ENCODE measurements around the gene SLC35F2.

The SLC35F2 gene

GRCh38 chr11:107777110-107777509 is 81.5 kb downstream of the SLC35F2 start:
- no peaks in the 10 kb centered on the region for H3K9me3 ChIP-seq (replicated peaks; ENCODE audit: insufficient read depth, low read length)
- H3F3A ChIP-seq (ENCODE audit: insufficient read depth, low read length) = peaks cover 5% of the 10 kb centered on the region; the same call in 1 of the 2 replicates
- no peaks in the 10 kb centered on the region for H3K9me2 ChIP-seq (replicated peaks; ENCODE audit: insufficient read depth, low read length)
- no peaks in the 10 kb centered on the region for H4K20me1 ChIP-seq (ENCODE audit: insufficient read depth, low read length)
- no peak overlapping the region for H3K27ac ChIP-seq (ENCODE audit: low read length)
- H3K4me3 ChIP-seq (ENCODE audit: low read length) = no peak overlapping the region
- no peaks in the 10 kb centered on the region for H3K36me3 ChIP-seq (replicated peaks; ENCODE audit: insufficient read depth, low read length)
- no peak overlapping the region for H2AFZ ChIP-seq (ENCODE audit: low read length)
- H3K9ac ChIP-seq (ENCODE audit: low read length) = no peak overlapping the region
- no peak for TF ChIP-seq EZH2 (optimal IDR thresholded peaks at IDR 0.05; ENCODE audit: low read depth, low read length)
- TF ChIP-seq EZH2phosphoT487 (IDR thresholded peaks at IDR 0.05; ENCODE audit: low read length) = no peak
- TF ChIP-seq CTCF (IDR thresholded peaks at IDR 0.05; ENCODE audit: low read length) = no peak
- DNase-seq = no peak
- H3K4me1 ChIP-seq (ENCODE audit: low read length) = peaks cover 9% of the 10 kb centered on the region
- H3K4me2 ChIP-seq (ENCODE audit: low read depth, low read length) = no peak overlapping the region
- H3K27me3 ChIP-seq (replicated peaks; ENCODE audit: insufficient read depth, low read length) = no peaks in the 10 kb centered on the region
- H3K79me2 ChIP-seq (ENCODE audit: low read length) = no peaks in the 10 kb centered on the region

GRCh38 chr11:107776062-107776461 is 82.5 kb downstream of the SLC35F2 start:
- Histone ChIP-seq H3K27me3 (replicated peaks; ENCODE audit: insufficient read depth, low read length) (no peaks in the 10 kb centered on the region), H3K27ac (ENCODE audit: low read length) (no peak overlapping the region), H2AFZ (ENCODE audit: low read length) (no peak overlapping the region), H3K4me1 (ENCODE audit: low read length) (peaks cover 9% of the 10 kb centered on the region), H3K4me2 (ENCODE audit: low read depth, low read length) (no peak overlapping the region), H3K9me2 (replicated peaks; ENCODE audit: insufficient read depth, low read length) (no peaks in the 10 kb centered on the region), H3K4me3 (ENCODE audit: low read length) (no peak overlapping the region), H3K36me3 (replicated peaks; ENCODE audit: insufficient read depth, low read length) (no peaks in the 10 kb centered on the region), H4K20me1 (ENCODE audit: insufficient read depth, low read length) (no peaks in the 10 kb centered on the region), H3K9ac (ENCODE audit: low read length) (no peak overlapping the region), H3K79me2 (ENCODE audit: low read length) (no peaks in the 10 kb centered on the region), H3F3A (ENCODE audit: insufficient read depth, low read length) (peaks cover 5% of the 10 kb centered on the region; the same call in 1 of the 2 replicates), H3K9me3 (replicated peaks; ENCODE audit: insufficient read depth, low read length) (no peaks in the 10 kb centered on the region)
- no peak for DNase-seq
- TF ChIP-seq EZH2 (optimal IDR thresholded peaks at IDR 0.05; ENCODE audit: low read depth, low read length) = no peak
- TF ChIP-seq EZH2phosphoT487 (IDR thresholded peaks at IDR 0.05; ENCODE audit: low read length) = no peak
- no peak for TF ChIP-seq CTCF (IDR thresholded peaks at IDR 0.05; ENCODE audit: low read length)

GRCh38 chr11:107770551-107770951 is 88.0 kb downstream of the SLC35F2 start:
- Histone ChIP-seq H3K9me2 (replicated peaks; ENCODE audit: insufficient read depth, low read length) (no peaks in the 10 kb centered on the region), H2AFZ (ENCODE audit: low read length) (peak overlapping the region; percentile 39; the same call in 1 of the 2 replicates), H3K9me3 (replicated peaks; ENCODE audit: insufficient read depth, low read length) (no peaks in the 10 kb centered on the region), H3K4me2 (ENCODE audit: low read depth, low read length) (peak overlapping the region; percentile 41; the same call in 1 of the 2 replicates), H3K27me3 (replicated peaks; ENCODE audit: insufficient read depth, low read length) (no peaks in the 10 kb centered on the region), H3K36me3 (replicated peaks; ENCODE audit: insufficient read depth, low read length) (no peaks in the 10 kb centered on the region), H3K79me2 (ENCODE audit: low read length) (no peaks in the 10 kb centered on the region), H3K4me1 (ENCODE audit: low read length) (peaks cover 6% of the 10 kb centered on the region), H4K20me1 (ENCODE audit: insufficient read depth, low read length) (no peaks in the 10 kb centered on the region), H3K27ac (ENCODE audit: low read length) (peak overlapping the region; percentile 2; the same call in 1 of the 2 replicates), H3F3A (ENCODE audit: insufficient read depth, low read length) (no peaks in the 10 kb centered on the region), H3K9ac (ENCODE audit: low read length) (no peak overlapping the region), H3K4me3 (ENCODE audit: low read length) (no peak overlapping the region)
- TF ChIP-seq EZH2 (optimal IDR thresholded peaks at IDR 0.05; ENCODE audit: low read depth, low read length) (no peak), CTCF (IDR thresholded peaks at IDR 0.05; ENCODE audit: low read length) (no peak), EZH2phosphoT487 (IDR thresholded peaks at IDR 0.05; ENCODE audit: low read length) (no peak)
- DNase-seq = peak; percentile 12

Data from MM.1S (cell line).